Brain microvascular endothelial cell (primary cell): ENCODE data around the gene CDK2AP2.
"Not testable (repeated sequence)": the region's sequence is repeated elsewhere in the genome, so short reads cannot be mapped to it uniquely, and the experiment has no call there.

Source experiments
- DNase-seq: peaks from one replicate; pipeline ENCODE4 v3.0.0-alpha.2; 2020
- H3K27ac ChIP-seq: fragments of 250-450 bp; sonication (Bioruptor Pico); 2 replicates; pipeline ENCODE4 v1.5.1; 2020; ENCODE audit warnings: mild to moderate bottlenecking, moderate library complexity
- H3K27me3 ChIP-seq: fragments of 250-450 bp; sonication (Bioruptor Pico); replicated peaks from 2 replicates; pipeline ENCODE4 v1.5.1; 2020; ENCODE audit warnings: mild to moderate bottlenecking
- H3K36me3 ChIP-seq: fragments of 250-450 bp; sonication (Bioruptor Pico); replicated peaks from 2 replicates; pipeline ENCODE4 v1.5.1; 2020; ENCODE audit warnings: mild to moderate bottlenecking
- H3K4me3 ChIP-seq: 2 replicates; pipeline ENCODE4 v1.5.1; 2011; ENCODE audit warnings: low read depth, mild to moderate bottlenecking, control low read depth, low read length, moderate library complexity
- in situ Hi-C: cut with HindIII; loops from 2 replicates; pipeline ENCODE4 v1.10.0; 2017; ENCODE audit warnings: low sequenced_read_pairs, low pct_ligation_motif_present
- TF ChIP-seq, protein P1 (sequence below): IDR thresholded peaks from 2 replicates; pipeline ENCODE4 v1.5.1; 2011; ENCODE audit warnings: low read depth, mild to moderate bottlenecking, moderate library complexity, low read length, control low read depth, inconsistent platforms; ENCODE audit errors: missing control alignments

CDK2AP2 gene

DNA sequence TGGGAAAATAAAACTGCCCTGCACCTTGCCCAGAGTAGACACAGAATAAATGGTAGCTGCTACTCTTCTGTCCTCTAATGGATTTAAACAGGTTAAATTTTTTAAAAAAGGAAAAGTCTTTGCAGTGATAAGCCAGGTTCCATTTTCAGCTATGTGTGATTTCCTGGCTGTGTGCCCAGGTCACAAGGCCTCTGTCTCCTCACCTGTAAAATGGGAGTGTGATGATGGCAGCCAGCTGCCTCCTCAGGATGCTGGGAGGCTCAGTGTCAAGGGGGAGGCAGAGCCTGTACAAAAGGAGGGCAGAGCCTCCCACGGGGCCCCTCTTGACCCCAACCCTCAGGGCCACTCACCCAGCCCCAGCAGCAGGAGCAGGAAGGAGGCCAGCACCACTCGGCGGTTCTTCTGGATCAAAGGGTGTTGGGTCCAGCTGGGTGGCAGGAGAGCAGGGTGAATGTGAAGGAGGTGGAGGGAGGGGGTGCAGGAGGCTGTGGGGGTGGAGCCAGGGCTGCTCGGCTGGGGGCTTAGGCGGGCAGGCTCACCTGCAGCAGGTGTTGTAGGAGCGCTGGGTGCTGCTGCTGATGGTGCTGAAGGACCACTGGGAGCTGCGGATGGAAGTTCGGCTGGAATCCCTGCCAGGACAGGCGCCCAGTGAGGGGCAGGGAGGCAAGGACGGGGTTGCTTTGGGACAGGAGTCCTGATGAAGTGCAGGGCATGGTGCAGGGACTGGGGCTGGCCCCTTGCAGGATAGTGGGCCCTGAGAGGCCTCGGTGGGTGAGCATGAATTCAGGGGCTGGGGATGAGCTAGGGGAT, 40.8 kb downstream of the CDK2AP2 start:
- in situ Hi-C loops, result no loop called here
- TF ChIP-seq, protein P1, sequence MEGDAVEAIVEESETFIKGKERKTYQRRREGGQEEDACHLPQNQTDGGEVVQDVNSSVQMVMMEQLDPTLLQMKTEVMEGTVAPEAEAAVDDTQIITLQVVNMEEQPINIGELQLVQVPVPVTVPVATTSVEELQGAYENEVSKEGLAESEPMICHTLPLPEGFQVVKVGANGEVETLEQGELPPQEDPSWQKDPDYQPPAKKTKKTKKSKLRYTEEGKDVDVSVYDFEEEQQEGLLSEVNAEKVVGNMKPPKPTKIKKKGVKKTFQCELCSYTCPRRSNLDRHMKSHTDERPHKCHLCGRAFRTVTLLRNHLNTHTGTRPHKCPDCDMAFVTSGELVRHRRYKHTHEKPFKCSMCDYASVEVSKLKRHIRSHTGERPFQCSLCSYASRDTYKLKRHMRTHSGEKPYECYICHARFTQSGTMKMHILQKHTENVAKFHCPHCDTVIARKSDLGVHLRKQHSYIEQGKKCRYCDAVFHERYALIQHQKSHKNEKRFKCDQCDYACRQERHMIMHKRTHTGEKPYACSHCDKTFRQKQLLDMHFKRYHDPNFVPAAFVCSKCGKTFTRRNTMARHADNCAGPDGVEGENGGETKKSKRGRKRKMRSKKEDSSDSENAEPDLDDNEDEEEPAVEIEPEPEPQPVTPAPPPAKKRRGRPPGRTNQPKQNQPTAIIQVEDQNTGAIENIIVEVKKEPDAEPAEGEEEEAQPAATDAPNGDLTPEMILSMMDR, result no peak
- DNase-seq, result no peak
- Histone ChIP-seq H3K4me3 (no peak overlapping the region), H3K27ac (no peak overlapping the region), H3K36me3 (no peaks in the 10 kb centered on the region), H3K27me3 (no peaks in the 10 kb centered on the region)

DNA sequence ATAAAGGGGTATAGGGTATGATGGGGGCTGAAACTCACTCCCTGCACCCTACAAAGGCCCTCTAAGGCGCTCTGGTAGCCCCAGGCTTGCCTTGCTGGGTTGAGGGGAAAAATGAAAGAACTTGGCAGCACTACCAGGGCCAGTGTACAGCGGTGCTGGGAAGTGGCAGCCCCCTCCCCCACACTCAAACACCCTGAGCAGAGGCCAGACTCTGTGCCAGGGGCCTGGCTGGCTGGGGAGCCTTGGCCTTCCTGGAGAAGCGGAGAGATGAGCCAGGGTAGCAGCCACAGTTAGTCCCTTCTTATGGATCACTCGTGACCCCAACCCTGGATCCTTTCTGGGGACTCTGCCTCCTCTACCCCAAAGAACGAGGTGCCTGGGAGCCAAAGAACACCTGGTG, 41.6 kb downstream of the CDK2AP2 start:
- H3K36me3 ChIP-seq, result no peaks in the 10 kb centered on the region
- TF ChIP-seq, protein P1, result no peak
- no peak overlapping the region for H3K4me3 ChIP-seq
- no peaks in the 10 kb centered on the region for H3K27me3 ChIP-seq
- no peak for DNase-seq
- H3K27ac ChIP-seq, result no peak overlapping the region
- in situ Hi-C loops, result no loop called here

DNA sequence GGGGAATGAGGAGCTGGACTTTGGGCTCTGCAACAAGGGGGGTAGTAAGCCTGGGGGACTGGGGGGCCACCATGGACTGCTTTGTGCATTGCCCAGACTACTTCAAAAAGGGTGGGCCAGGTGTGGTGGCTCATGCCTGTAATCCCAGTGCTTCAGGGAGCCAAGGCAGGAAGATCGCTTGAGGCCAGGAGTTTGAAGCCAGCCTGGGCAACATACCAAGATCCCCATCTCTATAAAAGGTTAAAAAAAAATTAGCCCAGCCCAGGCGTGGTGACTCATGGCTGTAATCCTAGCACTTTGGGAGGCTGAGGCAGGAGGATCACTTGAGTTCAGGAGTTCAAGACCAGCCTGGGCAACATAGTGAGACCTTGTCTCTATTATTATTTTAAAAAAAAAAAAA, 42.4 kb downstream of the CDK2AP2 start:
- H3K27ac ChIP-seq, in situ Hi-C loops: not testable (repeated sequence)
- H3K4me3 ChIP-seq, result peak overlapping the region; percentile 70

DNA sequence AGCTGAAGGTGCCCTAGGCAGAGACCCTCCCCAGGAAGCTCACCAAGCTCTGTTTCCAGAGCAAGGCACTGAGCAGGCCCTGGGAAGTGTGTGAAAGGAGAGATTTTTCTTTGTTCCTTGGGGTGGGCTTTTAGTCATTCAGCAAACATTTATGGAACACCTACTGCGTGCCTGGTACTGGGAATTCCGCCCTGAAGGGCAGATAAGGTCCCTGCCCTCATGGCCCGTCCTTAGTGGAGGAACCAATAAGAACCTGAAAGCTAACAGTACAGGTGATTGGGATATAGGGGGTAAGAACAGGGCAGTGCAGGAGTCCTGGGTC, 42.8 kb downstream of the CDK2AP2 start:
- Histone ChIP-seq H3K27ac (peak overlapping the region; percentile 55), H3K27me3 (no peaks in the 10 kb centered on the region)
- DNase-seq, result no peak

More for the DNA sequence above, 42.4 kb downstream of the CDK2AP2 start:
- H3K36me3 ChIP-seq, DNase-seq, H3K27me3 ChIP-seq: not testable (repeated sequence)

DNA sequence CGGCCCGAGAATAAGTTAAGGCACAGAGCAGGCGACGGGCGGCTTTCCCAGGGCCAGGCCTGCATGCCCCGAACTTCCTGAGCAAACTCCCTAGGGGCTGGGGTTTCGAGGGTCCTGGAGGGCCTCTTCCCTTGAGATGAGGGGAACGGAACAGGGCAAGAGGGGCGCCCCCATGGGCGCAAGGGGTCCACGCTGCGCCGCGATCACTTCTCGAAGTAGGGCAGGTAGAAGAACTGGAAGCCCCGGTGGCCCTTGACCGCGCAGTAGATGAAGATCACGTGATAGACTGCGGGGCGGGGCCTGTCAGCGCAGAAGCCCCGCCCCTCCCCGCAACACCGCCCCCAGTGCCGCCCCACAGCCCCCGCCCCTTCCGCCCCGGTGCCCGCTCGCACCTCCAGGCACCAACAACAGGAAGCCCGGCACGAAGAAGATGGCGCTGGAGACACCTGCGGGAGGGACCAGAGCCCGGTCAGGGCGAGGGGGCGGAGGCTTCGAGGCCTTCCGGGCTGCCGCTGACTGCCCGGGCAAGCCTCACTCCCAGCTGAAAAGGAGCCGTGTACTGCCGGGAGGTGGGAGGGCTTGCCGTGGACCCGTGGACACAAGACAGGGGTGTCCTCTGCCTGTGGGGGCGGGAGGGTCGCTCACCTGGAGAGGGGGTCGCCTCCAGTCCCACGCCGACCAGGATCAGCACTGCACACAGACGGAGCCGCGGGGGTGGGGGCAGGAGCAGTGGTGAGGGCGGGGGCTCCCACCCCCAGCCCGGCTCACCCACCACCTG, 43.4 kb downstream of the CDK2AP2 start:
- peak; percentile 62 for DNase-seq
- peak overlapping the region; percentile 70 for H3K4me3 ChIP-seq
- in situ Hi-C loops, result no loop called here
- no peaks in the 10 kb centered on the region for H3K27me3 ChIP-seq
- H3K27ac ChIP-seq, result peak overlapping the region; percentile 77
- TF ChIP-seq, protein P1, result no peak
- no peaks in the 10 kb centered on the region for H3K36me3 ChIP-seq

More for the DNA sequence above, 42.8 kb downstream of the CDK2AP2 start:
- TF ChIP-seq, protein P1, result no peak
- H3K36me3 ChIP-seq, result no peaks in the 10 kb centered on the region
- H3K4me3 ChIP-seq, result peak overlapping the region; percentile 70
- in situ Hi-C loops, result no loop called here

DNA sequence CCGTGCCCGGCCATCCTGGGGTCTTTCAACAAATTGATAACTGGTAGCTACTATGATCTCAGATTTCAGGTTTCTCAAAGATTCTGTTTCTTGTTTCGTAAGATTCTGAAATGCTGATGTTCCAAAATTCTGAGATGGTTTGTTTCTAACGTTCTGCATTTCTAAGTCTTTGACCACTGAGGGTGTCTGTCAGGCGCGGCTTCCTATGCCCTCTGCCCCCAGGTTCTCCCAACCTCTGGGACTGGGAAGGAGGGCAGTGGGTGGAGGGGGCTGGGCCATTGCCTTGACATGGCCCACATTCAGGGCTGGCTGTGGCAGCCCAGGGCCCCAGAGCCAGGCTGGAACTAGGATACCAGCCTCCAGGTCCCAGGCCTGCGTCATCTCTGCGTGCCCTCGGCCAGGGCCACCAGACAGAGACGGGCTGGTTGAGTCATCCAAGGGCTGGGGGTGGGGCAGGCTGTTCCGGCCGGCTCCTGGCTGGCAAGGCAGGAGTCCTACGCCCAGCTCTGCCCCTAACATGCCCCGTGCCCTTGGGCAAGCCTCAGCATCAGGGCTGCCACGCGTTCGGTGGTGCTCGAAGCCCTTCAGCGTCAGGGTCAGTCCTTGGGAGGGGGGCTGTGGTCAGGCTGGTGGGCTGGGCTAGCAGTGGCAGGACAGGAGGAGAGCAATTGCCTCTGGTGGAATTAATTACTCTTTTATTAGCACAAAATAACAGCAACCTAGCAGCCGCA, 44.1 kb downstream of the CDK2AP2 start:
- H3K27ac ChIP-seq, result peak overlapping the region; percentile 77
- peak; percentile 72 for DNase-seq
- H3K4me3 ChIP-seq, result peak overlapping the region; percentile 70
- H3K36me3 ChIP-seq, result no peaks in the 10 kb centered on the region
- in situ Hi-C loops, result no loop called here
- no peaks in the 10 kb centered on the region for H3K27me3 ChIP-seq
- TF ChIP-seq, protein P1, result no peak
